Measurements from ENCODE around the gene ACSM6.
A peak's percentile ranks its signal among the peaks of the same experiment; 100 is the strongest.

The ACSM6 gene

GRCh38 chr10:95176101-95176500 is 17.9 kb upstream of the ACSM6 start:
- H3K4me3 ChIP-seq (ENCODE audit: control insufficient read depth, low read depth, low read length) = no peak overlapping the region
- no peak for TF ChIP-seq CTCF (IDR thresholded peaks at IDR 0.05; ENCODE audit: control insufficient read depth, insufficient read depth, low read depth, low read length, missing control alignments)
- DNase-seq (ENCODE audit: low read depth) = no peak

- DNase-seq (ENCODE audit: low read depth) = no peak
- no peak overlapping the region for H3K4me3 ChIP-seq (ENCODE audit: control insufficient read depth, low read depth, low read length)
- no peak for TF ChIP-seq CTCF (IDR thresholded peaks at IDR 0.05; ENCODE audit: control insufficient read depth, insufficient read depth, low read depth, low read length, missing control alignments)
Measured at GRCh38 chr10:95177429-95177828, 16.6 kb upstream of the ACSM6 start.

GRCh38 chr10:95178266-95178665 is 15.8 kb upstream of the ACSM6 start:
- no peak for TF ChIP-seq CTCF (IDR thresholded peaks at IDR 0.05; ENCODE audit: control insufficient read depth, insufficient read depth, low read depth, low read length, missing control alignments)
- no peak overlapping the region for H3K4me3 ChIP-seq (ENCODE audit: control insufficient read depth, low read depth, low read length)
- DNase-seq (ENCODE audit: low read depth) = no peak

GRCh38 chr10:95178797-95179196 is 15.2 kb upstream of the ACSM6 start:
- no peak overlapping the region for H3K4me3 ChIP-seq (ENCODE audit: control insufficient read depth, low read depth, low read length)
- TF ChIP-seq CTCF (IDR thresholded peaks at IDR 0.05; ENCODE audit: control insufficient read depth, insufficient read depth, low read depth, low read length, missing control alignments) = no peak
- DNase-seq (ENCODE audit: low read depth) = no peak

GRCh38 chr10:95181726-95182125 is 12.3 kb upstream of the ACSM6 start:
- DNase-seq (ENCODE audit: low read depth) = no peak
- H3K4me3 ChIP-seq (ENCODE audit: control insufficient read depth, low read depth, low read length) = no peak overlapping the region
- TF ChIP-seq CTCF (IDR thresholded peaks at IDR 0.05; ENCODE audit: control insufficient read depth, insufficient read depth, low read depth, low read length, missing control alignments) = no peak

- peak; percentile 18 for DNase-seq (ENCODE audit: low read depth)
- peak; percentile 79 for TF ChIP-seq CTCF (IDR thresholded peaks at IDR 0.05; ENCODE audit: control insufficient read depth, insufficient read depth, low read depth, low read length, missing control alignments)
- peak overlapping the region; percentile 40 for H3K4me3 ChIP-seq (ENCODE audit: control insufficient read depth, low read depth, low read length)
Measured at GRCh38 chr10:95183271-95184230, 10.5 kb upstream of the ACSM6 start.
